ENCODE data around the gene TCHP. TPM values are rescaled to one million over a fixed set of nuclear protein-coding genes. Genes with fewer than 3 reads are reported as not detected.

TCHP gene
- total RNA-seq, 1 donor = 8.7 TPM

- H3K27ac ChIP-seq (ENCODE audit: low read depth, low read length) = peak overlapping the region; percentile 97
These were observed 48.3 kb downstream of the TCHP start for GRCh38 chr12:109948368-109948767.

GRCh38 chr12:109949089-109949488 is 49.0 kb downstream of the TCHP start:
- no peak for TF ChIP-seq CTCF (IDR thresholded peaks at IDR 0.05; ENCODE audit: extremely low read depth, low read depth, low read length)
- Histone ChIP-seq H3K27me3 (ENCODE audit: insufficient read depth, low read length) (no peaks in the 10 kb centered on the region), H3K9me3 (ENCODE audit: low read depth, low read length) (no peaks in the 10 kb centered on the region), H4K20me1 (ENCODE audit: insufficient read depth, low read length) (no peaks in the 10 kb centered on the region), H3K4me2 (ENCODE audit: insufficient read depth, low read length) (no peak overlapping the region), H3K36me3 (ENCODE audit: insufficient read depth, low read length) (peaks cover 56% of the 10 kb centered on the region), H3K27ac (ENCODE audit: low read depth, low read length) (peak overlapping the region; percentile 97), H2AFZ (ENCODE audit: low read length) (no peak overlapping the region), H3K4me3 (ENCODE audit: insufficient read depth, low read length) (no peak overlapping the region), H3K79me2 (ENCODE audit: insufficient read depth, low read length) (peaks cover 17% of the 10 kb centered on the region), H3K4me1 (ENCODE audit: insufficient read depth, low read length) (peaks cover 73% of the 10 kb centered on the region)
- DNase-seq (ENCODE audit: insufficient read length, low spot score, missing footprints) = peak; percentile 65

More at GRCh38 chr12:109948368-109948767, 48.3 kb downstream of the TCHP start:
- DNase-seq (ENCODE audit: insufficient read length, low spot score, missing footprints) = no peak
- H3K4me1 ChIP-seq (ENCODE audit: insufficient read depth, low read length) = peaks cover 73% of the 10 kb centered on the region
- no peaks in the 10 kb centered on the region for H4K20me1 ChIP-seq (ENCODE audit: insufficient read depth, low read length)
- TF ChIP-seq CTCF (IDR thresholded peaks at IDR 0.05; ENCODE audit: extremely low read depth, low read depth, low read length) = no peak
- H3K79me2 ChIP-seq (ENCODE audit: insufficient read depth, low read length) = peaks cover 17% of the 10 kb centered on the region
- H3K36me3 ChIP-seq (ENCODE audit: insufficient read depth, low read length) = peaks cover 53% of the 10 kb centered on the region
- peak overlapping the region; percentile 47 for H3K4me2 ChIP-seq (ENCODE audit: insufficient read depth, low read length)
- H3K4me3 ChIP-seq (ENCODE audit: insufficient read depth, low read length) = no peak overlapping the region
- H3K9me3 ChIP-seq (ENCODE audit: low read depth, low read length) = no peaks in the 10 kb centered on the region
- no peak overlapping the region for H2AFZ ChIP-seq (ENCODE audit: low read length)
- H3K27me3 ChIP-seq (ENCODE audit: insufficient read depth, low read length) = no peaks in the 10 kb centered on the region

GRCh38 chr12:109950625-109951024 is 50.6 kb downstream of the TCHP start:
- H3K79me2 ChIP-seq (ENCODE audit: insufficient read depth, low read length) = peaks cover 10% of the 10 kb centered on the region
- DNase-seq (ENCODE audit: insufficient read length, low spot score, missing footprints) = no peak
- H3K4me2 ChIP-seq (ENCODE audit: insufficient read depth, low read length) = peak overlapping the region; percentile 54
- H3K4me1 ChIP-seq (ENCODE audit: insufficient read depth, low read length) = peaks cover 68% of the 10 kb centered on the region
- H3K9me3 ChIP-seq (ENCODE audit: low read depth, low read length) = no peaks in the 10 kb centered on the region
- H4K20me1 ChIP-seq (ENCODE audit: insufficient read depth, low read length) = no peaks in the 10 kb centered on the region
- peaks cover 44% of the 10 kb centered on the region for H3K36me3 ChIP-seq (ENCODE audit: insufficient read depth, low read length)
- no peak for TF ChIP-seq CTCF (IDR thresholded peaks at IDR 0.05; ENCODE audit: extremely low read depth, low read depth, low read length)
- H2AFZ ChIP-seq (ENCODE audit: low read length) = no peak overlapping the region
- no peaks in the 10 kb centered on the region for H3K27me3 ChIP-seq (ENCODE audit: insufficient read depth, low read length)
- no peak overlapping the region for H3K4me3 ChIP-seq (ENCODE audit: insufficient read depth, low read length)
- peak overlapping the region; percentile 97 for H3K27ac ChIP-seq (ENCODE audit: low read depth, low read length)

- no peaks in the 10 kb centered on the region for H3K9me3 ChIP-seq (ENCODE audit: low read depth, low read length)
- H3K79me2 ChIP-seq (ENCODE audit: insufficient read depth, low read length) = peaks cover 10% of the 10 kb centered on the region
- H4K20me1 ChIP-seq (ENCODE audit: insufficient read depth, low read length) = no peaks in the 10 kb centered on the region
- peaks cover 45% of the 10 kb centered on the region for H3K36me3 ChIP-seq (ENCODE audit: insufficient read depth, low read length)
- TF ChIP-seq CTCF (IDR thresholded peaks at IDR 0.05; ENCODE audit: extremely low read depth, low read depth, low read length) = no peak
- DNase-seq (ENCODE audit: insufficient read length, low spot score, missing footprints) = peak; percentile 84
- no peak overlapping the region for H2AFZ ChIP-seq (ENCODE audit: low read length)
- peaks cover 68% of the 10 kb centered on the region for H3K4me1 ChIP-seq (ENCODE audit: insufficient read depth, low read length)
- peak overlapping the region; percentile 97 for H3K27ac ChIP-seq (ENCODE audit: low read depth, low read length)
- peak overlapping the region; percentile 34 for H3K4me3 ChIP-seq (ENCODE audit: insufficient read depth, low read length)
- H3K4me2 ChIP-seq (ENCODE audit: insufficient read depth, low read length) = peak overlapping the region; percentile 69
- no peaks in the 10 kb centered on the region for H3K27me3 ChIP-seq (ENCODE audit: insufficient read depth, low read length)
These were observed 51.1 kb downstream of the TCHP start for GRCh38 chr12:109951136-109951535.

All from osteoblast (primary cell).